Activated naive CD8-positive, alpha-beta T cell (primary cell): ENCODE results near the gene DENND1A.

Source experiments
- H3K27ac Mint-ChIP-seq: one replicate; pipeline ENCODE4 v1.8.0; 2021; ENCODE audit warnings: mixed read lengths
- H3K27me3 Mint-ChIP-seq: one replicate; pipeline ENCODE4 v1.8.0; 2021; ENCODE audit warnings: mixed read lengths
- H3K36me3 Mint-ChIP-seq: one replicate; pipeline ENCODE4 v1.8.0; 2021; ENCODE audit warnings: mixed read lengths
- H3K4me1 Mint-ChIP-seq: one replicate; pipeline ENCODE4 v1.8.0; 2021; ENCODE audit warnings: low read depth, mixed read lengths
- H3K4me3 Mint-ChIP-seq: one replicate; pipeline ENCODE4 v1.8.0; 2021; ENCODE audit warnings: mild to moderate bottlenecking, mixed read lengths
- H3K9me3 Mint-ChIP-seq: one replicate; pipeline ENCODE4 v1.8.0; 2021; ENCODE audit warnings: low read depth, mixed read lengths

The DENND1A gene

DNA sequence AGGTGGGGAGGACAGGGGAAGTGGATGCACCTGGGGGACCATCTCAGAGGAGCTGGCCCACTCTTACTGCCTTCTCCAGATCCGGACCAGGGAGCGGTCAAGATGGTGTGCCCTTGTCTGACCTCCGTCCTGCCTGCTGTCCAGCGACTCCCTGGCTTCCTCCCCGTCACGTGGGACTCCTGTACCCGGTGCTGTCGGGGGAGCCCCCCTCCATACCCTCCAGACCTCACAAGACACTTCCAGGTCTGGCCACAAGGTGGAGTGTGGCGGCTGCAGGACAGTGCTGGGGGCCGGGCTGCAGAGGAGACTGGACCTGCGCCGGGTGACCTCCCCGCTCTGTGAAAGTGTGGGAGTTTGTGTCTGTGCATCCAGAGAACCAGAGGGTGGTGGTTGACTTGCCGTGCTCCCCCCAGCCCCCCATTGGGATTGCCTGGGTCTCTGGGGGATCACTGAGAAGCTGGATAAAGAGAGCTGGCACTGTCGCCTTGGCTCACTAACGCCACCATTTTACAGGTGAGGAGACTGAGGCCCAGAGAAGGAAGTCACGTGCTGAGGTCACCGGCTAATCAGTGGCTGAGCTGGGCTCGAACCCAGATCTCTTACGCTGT, 575.8 kb downstream of the DENND1A start:
- Mint-ChIP-seq H3K4me3 (no peak overlapping the region), H3K36me3 (no peaks in the 10 kb centered on the region), H3K27ac (no peak overlapping the region), H3K4me1 (peaks cover 10% of the 10 kb centered on the region), H3K9me3 (no peaks in the 10 kb centered on the region), H3K27me3 (peaks cover 7% of the 10 kb centered on the region)

DNA sequence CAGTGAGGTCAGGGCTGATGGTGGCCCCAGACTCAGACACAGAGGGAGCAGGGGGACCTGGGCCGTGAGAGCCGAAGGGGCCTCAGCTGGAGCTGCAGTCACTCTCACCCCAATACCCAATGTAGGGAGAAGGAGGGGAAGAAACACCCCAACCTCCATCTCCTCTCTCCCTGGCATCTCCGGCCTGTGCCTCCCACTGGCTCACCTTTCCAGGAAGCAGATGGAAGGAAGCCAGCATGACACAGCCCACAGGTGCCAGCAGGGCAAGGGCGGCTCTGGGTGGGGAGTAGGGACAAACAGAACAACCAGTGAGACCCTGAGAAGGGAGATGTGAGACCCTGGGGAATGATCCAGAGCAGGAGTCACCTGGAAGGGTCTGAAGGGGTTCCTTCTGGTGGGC, 576.9 kb downstream of the DENND1A start:
- Mint-ChIP-seq H3K36me3 (no peaks in the 10 kb centered on the region), H3K9me3 (no peaks in the 10 kb centered on the region), H3K27me3 (peaks cover 7% of the 10 kb centered on the region), H3K4me3 (no peak overlapping the region), H3K27ac (no peak overlapping the region), H3K4me1 (peaks cover under 1% of the 10 kb centered on the region)

DNA sequence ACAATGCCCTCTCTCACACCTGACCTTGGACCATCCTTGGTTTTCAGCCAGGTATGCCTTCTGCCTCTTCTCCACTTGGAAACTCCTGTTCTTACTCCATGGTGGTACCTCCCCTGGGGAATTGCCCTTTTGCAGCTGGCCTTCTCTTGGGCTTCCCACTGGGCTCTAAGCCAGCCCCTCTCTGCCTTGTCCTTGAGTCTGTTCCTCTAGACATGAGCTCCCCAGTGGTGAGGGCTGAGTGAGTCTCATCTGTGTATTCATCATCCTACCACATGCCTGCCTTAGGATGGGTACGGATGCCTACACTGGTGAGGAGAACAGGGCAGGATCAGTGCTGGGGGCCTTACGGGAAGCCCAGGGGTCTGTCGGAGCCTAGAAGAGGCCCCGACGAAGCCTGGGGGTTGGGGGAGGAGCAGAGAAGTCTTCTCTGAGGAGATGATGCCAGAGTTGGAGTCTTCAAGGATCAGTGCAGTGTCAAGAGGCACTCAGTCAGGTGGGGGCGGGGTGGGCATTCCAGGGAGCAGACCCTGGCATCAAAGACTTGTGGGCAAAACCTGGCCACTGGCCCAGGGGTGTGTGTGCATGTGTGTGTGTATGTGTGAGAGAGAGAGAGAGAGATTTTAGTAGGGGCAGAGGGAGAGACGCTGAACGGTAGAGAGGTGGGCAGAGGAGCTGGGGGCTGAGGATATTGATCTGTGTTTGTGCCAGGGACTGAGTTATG, 579.2 kb downstream of the DENND1A start:
- no peaks in the 10 kb centered on the region for H3K9me3 Mint-ChIP-seq
- H3K27ac Mint-ChIP-seq: no peak overlapping the region
- no peaks in the 10 kb centered on the region for H3K36me3 Mint-ChIP-seq
- peaks cover 7% of the 10 kb centered on the region for H3K27me3 Mint-ChIP-seq
- H3K4me1 Mint-ChIP-seq: no peaks in the 10 kb centered on the region
- H3K4me3 Mint-ChIP-seq: no peak overlapping the region

DNA sequence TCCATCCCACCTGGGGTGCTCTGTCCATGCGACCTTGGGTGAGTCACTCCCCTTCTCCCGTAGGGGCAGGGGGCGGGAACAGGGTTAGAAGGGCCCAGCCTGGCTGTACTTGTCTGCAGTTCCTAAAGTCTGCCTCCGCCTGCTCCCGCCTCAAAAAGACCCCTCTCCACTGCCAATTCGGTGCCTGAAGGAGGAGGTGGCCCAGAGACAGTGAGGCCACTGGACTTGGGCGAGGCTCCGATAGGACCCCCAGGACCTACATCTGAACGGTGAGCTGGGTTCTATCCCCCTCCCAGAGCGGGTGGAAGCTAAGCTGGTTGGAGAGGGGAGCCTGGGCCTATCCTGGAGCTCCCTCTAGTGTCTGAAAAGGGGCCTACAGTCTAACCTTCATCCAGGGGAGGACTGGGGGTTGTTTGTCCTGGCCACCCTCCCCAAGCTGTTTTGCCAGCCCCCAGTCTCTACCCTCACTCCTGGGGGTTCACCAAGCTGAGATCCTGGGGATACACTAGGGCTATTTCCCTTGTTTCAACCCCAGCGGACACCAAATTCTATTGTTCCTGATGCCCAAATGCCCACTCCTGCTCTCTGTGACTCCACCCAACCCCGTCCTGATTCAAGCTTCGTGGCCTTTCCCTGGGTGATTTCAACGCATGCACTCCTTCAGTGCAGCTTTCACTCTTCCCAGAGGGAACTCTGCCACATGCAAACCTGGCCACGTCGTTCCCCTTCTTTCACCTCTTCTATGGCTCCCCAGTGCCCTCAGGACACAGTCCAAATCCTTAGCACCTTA, 580.0 kb downstream of the DENND1A start:
- Mint-ChIP-seq H3K36me3 (no peaks in the 10 kb centered on the region), H3K4me1 (no peaks in the 10 kb centered on the region), H3K27me3 (peaks cover 7% of the 10 kb centered on the region), H3K4me3 (no peak overlapping the region), H3K9me3 (no peaks in the 10 kb centered on the region), H3K27ac (no peak overlapping the region)

DNA sequence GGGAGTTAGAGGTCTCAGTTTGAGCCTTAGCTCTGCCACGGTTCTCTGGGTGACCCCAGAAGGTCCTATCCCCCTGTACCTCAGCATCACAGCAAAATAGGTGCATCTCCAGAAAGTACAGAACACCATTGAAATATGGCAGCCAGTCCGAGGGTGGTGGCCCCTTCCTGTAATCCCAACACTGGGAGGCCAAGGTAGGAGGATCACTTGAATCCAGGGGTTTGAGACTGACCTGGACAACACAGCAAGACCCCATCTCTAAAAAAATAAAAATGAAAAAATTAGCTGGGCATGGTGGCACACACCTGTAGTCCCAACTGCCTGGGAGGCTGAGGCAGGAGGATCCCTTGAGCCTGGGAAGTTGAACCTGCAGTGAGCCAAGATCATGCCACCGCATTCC, 580.9 kb downstream of the DENND1A start:
- H3K9me3 Mint-ChIP-seq: no peaks in the 10 kb centered on the region
- H3K27me3 Mint-ChIP-seq: peaks cover 7% of the 10 kb centered on the region
- H3K27ac Mint-ChIP-seq: no peak overlapping the region
- H3K4me1 Mint-ChIP-seq: no peaks in the 10 kb centered on the region
- no peaks in the 10 kb centered on the region for H3K36me3 Mint-ChIP-seq
- H3K4me3 Mint-ChIP-seq: no peak overlapping the region

DNA sequence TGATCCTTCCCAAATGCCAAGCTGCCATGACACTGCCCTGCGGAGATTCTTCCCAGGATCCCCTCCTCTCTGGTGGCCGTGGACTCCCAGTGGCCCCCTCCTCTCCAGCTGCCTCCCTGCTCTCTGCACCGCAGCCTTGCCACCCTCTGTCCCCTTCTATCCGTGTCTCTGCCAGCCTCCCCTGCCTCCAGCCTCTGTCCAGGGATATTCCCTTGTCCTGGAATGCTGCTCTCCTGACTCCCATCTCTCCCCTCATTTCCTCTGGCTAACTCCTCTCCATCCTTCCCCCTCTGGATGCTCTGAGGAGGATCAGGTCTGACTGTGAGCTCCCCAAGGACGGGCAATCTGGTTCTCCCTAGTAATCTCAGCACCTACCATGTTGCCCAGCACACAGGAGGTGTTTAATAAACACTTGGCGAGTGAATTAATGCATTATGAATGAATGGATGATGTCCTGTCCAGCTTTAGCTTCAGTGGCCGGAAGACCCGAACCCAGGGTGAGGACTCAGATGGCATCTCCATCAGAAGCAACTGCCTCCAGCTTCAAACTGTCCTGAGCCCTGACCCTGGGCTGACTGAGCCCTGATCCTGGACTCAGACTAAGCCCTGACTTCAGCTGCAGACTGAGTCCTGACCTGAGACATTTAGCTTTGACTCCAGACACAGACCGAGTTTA, 581.5 kb downstream of the DENND1A start:
- H3K27me3 Mint-ChIP-seq: peaks cover 7% of the 10 kb centered on the region
- H3K4me1 Mint-ChIP-seq: no peaks in the 10 kb centered on the region
- no peaks in the 10 kb centered on the region for H3K9me3 Mint-ChIP-seq
- H3K27ac Mint-ChIP-seq: no peak overlapping the region
- H3K4me3 Mint-ChIP-seq: no peak overlapping the region
- H3K36me3 Mint-ChIP-seq: no peaks in the 10 kb centered on the region

DNA sequence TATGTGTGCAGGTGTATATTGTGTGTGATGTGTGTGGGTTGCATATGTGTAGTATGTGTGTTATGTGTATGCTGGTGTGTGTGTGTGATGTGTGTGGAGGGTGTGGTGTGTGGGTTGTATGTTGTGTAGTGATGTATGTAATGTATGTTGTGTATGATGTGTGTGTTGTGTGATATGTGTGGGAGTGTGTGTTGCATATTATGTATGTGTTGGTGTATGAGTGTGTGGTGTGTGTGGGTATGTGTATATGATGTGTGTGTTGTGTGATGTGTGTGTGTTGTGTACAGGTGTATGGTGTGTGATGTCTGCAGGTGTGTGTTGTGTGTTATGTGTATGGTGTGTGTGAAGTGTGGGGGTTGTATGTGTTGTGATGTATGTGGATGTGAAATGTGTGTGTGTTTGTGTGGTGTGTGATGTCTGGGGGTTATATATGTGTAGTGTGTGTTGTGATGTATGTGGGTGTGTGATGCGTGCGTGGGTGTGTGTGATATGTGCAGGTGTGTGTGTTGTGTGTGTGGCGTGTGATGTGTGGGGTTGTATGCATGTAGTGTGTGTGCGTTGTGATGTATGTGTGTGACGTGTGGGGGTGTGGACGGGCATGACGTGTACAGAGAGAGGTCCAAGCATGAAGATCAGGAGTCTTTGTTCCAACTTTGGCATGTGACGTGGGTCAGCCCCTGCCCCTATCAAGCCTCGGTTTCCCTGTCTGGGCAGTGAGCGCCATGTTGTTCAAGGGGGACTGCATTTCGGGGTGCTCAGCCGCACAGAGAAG, 582.5 kb downstream of the DENND1A start:
- Mint-ChIP-seq H3K36me3 (no peaks in the 10 kb centered on the region), H3K4me1 (no peaks in the 10 kb centered on the region), H3K27ac (no peak overlapping the region), H3K27me3 (peaks cover 4% of the 10 kb centered on the region), H3K9me3 (no peaks in the 10 kb centered on the region), H3K4me3 (no peak overlapping the region)

DNA sequence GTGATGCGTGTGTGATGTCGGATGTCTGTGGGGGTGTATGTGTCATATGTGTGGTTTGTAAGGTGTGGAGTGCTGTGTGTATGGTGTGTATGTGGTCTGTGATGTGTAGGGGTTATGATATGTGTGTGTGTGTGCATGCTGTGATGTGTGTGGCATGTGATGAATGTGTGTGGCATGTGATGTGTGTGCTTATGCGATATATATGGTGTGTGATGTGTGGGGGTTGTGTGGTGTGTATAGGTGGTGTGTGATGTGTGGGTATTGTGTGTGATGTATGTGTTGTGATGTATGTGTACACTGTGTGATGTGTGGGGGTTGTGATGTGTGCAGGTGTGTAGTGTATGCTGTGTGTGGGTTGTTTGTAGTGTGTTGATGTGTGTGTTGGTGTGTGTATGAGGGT, 583.1 kb downstream of the DENND1A start:
- H3K27ac Mint-ChIP-seq: no peak overlapping the region
- peaks cover 3% of the 10 kb centered on the region for H3K27me3 Mint-ChIP-seq
- no peaks in the 10 kb centered on the region for H3K9me3 Mint-ChIP-seq
- H3K36me3 Mint-ChIP-seq: no peaks in the 10 kb centered on the region
- no peak overlapping the region for H3K4me3 Mint-ChIP-seq
- peaks cover 1% of the 10 kb centered on the region for H3K4me1 Mint-ChIP-seq

DNA sequence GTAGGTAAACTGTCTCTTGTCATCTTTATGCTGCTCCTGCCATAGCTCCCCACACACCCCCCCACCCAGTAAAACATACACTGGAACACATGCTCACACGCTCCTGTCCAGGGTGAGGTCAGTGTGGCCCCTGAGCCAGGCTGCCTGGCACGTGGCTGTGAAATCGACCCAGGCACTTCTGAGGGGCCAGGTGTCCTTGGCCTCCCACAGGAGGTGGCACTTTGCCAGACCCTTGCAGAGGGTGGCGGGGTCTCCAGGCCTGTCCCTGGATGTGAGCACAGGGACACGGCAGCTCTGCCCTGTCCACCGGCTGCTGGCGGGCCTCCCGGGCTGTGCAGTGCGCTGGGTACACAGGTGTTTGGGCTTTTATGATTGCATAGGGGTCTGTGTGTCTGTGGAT, 583.9 kb downstream of the DENND1A start:
- H3K4me3 Mint-ChIP-seq: no peak overlapping the region
- no peak overlapping the region for H3K27ac Mint-ChIP-seq
- peaks cover 3% of the 10 kb centered on the region for H3K27me3 Mint-ChIP-seq
- no peaks in the 10 kb centered on the region for H3K9me3 Mint-ChIP-seq
- H3K4me1 Mint-ChIP-seq: peaks cover 8% of the 10 kb centered on the region
- no peaks in the 10 kb centered on the region for H3K36me3 Mint-ChIP-seq

DNA sequence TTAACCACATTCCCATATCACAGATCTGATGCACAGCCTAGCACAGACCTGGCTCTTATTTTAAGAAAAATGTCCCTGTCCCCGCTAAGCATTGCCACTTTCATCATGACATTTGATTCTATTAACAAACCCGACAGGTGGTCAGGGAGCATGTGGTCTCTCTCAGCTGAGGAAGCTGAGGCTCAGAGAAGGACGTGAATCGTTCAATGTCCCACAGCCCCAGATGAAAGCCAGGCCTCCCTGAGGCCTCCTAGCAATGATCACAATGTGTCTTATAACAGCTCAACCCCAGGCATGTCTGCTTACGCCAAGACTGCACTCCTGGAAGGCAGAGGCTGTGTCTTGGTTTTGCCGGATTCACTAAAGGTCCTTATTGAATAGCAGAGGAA, 584.4 kb downstream of the DENND1A start:
- Mint-ChIP-seq H3K36me3 (no peaks in the 10 kb centered on the region), H3K9me3 (no peaks in the 10 kb centered on the region), H3K4me1 (peaks cover 13% of the 10 kb centered on the region), H3K27ac (no peak overlapping the region), H3K4me3 (no peak overlapping the region), H3K27me3 (peaks cover under 1% of the 10 kb centered on the region)

DNA sequence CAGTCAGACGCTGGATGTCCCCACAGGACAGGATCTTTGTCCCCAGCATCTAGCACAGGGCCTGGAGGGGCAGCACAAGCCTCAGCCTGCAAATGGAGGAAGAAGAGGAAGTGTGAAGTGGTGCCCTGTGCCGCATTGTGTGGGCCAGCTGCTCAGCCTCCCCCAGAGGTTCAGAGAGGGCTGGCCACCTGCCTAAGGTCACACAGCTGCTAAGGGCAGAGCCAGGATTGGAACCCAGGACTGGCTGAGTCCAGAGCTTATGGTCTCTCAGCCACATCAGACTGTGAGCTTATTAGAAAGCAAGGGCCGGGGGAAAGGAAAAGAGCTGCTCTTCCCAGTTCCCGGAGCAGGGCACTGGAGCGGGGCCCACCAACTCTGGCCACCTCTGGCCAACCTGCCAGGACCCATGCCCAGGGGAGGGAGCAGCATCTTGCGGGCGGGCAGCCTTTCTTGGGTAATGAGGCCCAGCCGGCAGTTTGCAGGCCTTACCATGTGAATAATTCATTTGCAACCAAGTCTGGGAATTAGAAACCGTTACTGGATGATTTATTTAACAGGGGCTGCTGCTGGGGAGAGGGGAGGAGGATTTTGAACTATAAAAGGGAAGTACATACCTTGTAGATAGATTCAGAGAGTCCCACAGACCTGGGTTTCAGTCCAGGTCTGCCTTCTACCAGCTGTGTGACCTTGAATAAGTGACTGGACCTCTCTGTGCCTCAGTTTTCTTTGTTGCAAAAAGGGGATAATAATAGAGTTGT, 585.6 kb downstream of the DENND1A start:
- H3K9me3 Mint-ChIP-seq: no peaks in the 10 kb centered on the region
- peak overlapping the region; percentile 11 for H3K27ac Mint-ChIP-seq
- no peaks in the 10 kb centered on the region for H3K36me3 Mint-ChIP-seq
- no peak overlapping the region for H3K4me3 Mint-ChIP-seq
- H3K27me3 Mint-ChIP-seq: no peaks in the 10 kb centered on the region
- peaks cover 24% of the 10 kb centered on the region for H3K4me1 Mint-ChIP-seq

DNA sequence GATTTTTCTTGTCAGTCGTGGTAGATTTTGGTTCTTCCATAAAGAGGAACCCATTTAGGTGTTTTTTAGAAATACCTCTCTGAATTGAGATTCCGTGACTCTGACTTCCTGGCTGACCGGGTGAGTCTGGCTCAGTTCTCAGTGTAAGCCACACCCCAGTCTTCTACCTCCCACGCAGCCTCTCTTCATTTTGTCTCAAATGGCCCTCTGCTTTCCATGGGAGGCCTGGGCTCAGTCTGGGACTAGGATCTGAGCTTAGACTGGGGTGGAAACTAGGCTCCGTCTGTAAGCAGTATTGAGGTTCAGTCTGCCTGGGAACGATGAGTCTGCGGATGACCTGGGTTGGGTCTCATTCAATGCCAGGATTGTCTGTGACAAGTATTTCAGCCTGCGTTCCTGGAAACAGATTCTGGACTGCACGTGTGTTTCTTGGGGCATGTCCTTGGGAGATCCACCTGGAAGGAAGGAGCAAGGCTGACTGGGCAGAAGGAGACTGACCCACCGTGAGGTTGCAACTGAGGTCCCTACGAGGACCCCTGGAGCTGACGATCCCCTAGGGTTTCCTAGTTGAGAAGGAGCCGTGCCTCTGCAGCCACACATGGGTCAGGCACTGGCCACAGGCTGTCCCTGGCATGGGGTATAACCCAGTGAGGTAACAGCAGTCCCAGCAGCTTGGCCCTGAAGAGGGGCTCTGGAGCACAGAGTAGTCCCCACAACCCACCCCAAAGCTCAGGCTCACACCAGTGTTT, 586.3 kb downstream of the DENND1A start:
- Mint-ChIP-seq H3K4me1 (peaks cover 31% of the 10 kb centered on the region), H3K4me3 (no peak overlapping the region), H3K27me3 (no peaks in the 10 kb centered on the region), H3K9me3 (no peaks in the 10 kb centered on the region), H3K27ac (no peak overlapping the region), H3K36me3 (no peaks in the 10 kb centered on the region)

DNA sequence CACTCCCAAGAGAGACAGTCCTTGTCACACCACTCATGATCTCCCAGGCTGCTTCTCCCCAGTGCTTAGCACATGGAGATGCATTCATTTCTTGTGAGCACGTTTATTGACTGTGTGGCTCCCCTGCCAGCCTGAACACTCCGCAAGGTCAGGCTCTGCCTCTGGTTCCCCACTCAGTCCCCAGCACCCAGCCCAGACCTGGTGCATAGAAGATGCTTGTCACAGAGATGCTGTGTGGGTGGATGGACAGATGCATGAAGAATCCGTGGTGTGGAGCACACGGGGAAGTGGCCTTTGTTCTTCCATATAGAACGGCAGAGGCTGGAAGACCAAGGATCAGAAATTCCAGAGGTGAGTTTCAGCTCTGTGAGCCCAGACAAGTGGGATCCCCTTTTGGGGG, 587.7 kb downstream of the DENND1A start:
- Mint-ChIP-seq H3K4me3 (no peak overlapping the region), H3K27ac (peak overlapping the region; percentile 29), H3K9me3 (no peaks in the 10 kb centered on the region), H3K36me3 (no peaks in the 10 kb centered on the region), H3K27me3 (no peaks in the 10 kb centered on the region), H3K4me1 (peaks cover 40% of the 10 kb centered on the region)
